ENCODE results near the gene SLC27A2.

DNA sequence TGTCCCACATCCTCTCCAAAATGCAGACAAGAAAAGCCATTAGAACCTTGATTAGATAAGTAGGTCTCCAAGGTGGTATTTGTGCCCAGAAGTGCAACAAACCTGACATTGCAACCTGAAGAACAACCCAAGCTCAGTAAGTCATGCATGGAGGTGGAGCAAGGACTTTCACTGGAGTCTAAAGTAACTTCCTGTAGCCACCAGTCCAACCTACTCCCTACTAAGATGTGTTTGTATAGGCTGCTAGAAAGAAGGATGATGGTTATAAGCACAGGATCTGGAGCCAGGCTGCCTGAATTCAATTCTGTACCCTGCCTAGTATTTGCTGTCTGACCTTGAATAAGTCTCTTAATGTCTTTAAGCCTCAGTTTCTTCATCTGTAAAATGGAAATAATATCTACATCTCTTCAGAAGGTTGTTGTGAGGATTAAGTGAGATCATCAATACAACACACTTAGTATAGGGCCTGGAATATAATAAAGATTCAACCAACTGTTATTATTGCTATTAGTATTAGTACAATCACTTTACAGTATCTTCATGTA is 51.3 kb downstream of the SLC27A2 start:
- no peak for TF ChIP-seq EP300 (IDR thresholded peaks at IDR 0.05)
- no peak for TF ChIP-seq CTCF (IDR thresholded peaks at IDR 0.05)
- TF ChIP-seq POLR2A (IDR thresholded peaks at IDR 0.05): no peak
